Measurements from ENCODE around the gene KNOP1.
"Not testable (repeated sequence)": the region's sequence is repeated elsewhere in the genome, so short reads cannot be mapped to it uniquely, and the experiment has no call there.

KNOP1 gene

DNA sequence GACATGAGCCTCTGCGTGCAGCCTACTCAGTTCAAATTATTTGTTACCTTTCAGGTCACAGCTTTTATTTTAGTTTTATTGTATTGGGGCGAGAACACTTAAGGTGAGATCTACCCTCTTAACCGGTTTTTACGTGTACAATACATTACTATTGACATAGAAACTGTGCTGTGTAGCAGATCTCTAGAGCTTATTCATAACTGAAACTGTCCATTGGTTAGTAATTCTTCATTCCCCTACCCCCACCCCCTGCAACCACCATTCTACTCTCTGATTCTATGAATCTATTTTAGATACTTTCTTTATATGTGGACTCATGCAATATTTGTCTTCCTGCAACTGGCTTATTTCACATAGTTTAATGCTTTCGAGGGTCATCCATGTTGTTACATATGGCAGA, 43.5 kb downstream of the KNOP1 start:
- no peaks in the 10 kb centered on the region for H3K27me3 ChIP-seq (replicated peaks)
- TF ChIP-seq, protein P1, sequence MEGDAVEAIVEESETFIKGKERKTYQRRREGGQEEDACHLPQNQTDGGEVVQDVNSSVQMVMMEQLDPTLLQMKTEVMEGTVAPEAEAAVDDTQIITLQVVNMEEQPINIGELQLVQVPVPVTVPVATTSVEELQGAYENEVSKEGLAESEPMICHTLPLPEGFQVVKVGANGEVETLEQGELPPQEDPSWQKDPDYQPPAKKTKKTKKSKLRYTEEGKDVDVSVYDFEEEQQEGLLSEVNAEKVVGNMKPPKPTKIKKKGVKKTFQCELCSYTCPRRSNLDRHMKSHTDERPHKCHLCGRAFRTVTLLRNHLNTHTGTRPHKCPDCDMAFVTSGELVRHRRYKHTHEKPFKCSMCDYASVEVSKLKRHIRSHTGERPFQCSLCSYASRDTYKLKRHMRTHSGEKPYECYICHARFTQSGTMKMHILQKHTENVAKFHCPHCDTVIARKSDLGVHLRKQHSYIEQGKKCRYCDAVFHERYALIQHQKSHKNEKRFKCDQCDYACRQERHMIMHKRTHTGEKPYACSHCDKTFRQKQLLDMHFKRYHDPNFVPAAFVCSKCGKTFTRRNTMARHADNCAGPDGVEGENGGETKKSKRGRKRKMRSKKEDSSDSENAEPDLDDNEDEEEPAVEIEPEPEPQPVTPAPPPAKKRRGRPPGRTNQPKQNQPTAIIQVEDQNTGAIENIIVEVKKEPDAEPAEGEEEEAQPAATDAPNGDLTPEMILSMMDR (IDR thresholded peaks at IDR 0.05; ENCODE audit: low read depth, low read length, missing control alignments): no peak
- no peak for DNase-seq
- H3K27ac ChIP-seq: no peak overlapping the region
- in situ Hi-C loops (cut with HindIII; ENCODE audit: low pct_ligation_motif_present, low sequenced_read_pairs): no loop called here
- peaks cover 6% of the 10 kb centered on the region for H3K36me3 ChIP-seq (replicated peaks)
- no peak overlapping the region for H3K4me3 ChIP-seq (ENCODE audit: low read depth, low read length)

DNA sequence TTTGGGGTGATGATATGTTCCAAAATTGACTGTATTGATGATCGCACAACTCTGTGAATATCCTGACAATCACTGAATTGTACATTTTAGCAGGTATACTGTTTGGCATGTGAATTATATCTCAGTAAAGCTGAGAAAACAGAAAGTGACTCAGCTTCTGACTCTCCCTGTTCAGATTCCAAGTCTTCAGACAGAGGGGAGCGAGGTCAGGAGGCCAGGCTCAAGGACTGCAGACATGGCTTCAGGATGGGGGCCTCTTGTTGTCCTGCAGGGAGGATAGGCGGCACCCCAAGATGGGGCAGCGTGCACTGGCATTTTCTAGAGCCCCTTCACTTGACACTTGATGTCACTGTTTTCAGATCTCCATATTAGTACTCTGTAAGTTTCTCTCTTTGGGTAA, 45.6 kb downstream of the KNOP1 start:
- in situ Hi-C loops (cut with HindIII; ENCODE audit: low pct_ligation_motif_present, low sequenced_read_pairs): no loop called here
- H3K36me3 ChIP-seq (replicated peaks): peaks cover 10% of the 10 kb centered on the region

GRCh38 chr16:19666477-19666876, 51.5 kb downstream of the KNOP1 start:
- DNase-seq: no peak
- TF ChIP-seq, protein P1 (IDR thresholded peaks at IDR 0.05; ENCODE audit: low read depth, low read length, missing control alignments): no peak
- Histone ChIP-seq H3K27ac (no peak overlapping the region), H3K4me3 (ENCODE audit: low read depth, low read length) (no peak overlapping the region), H3K36me3 (replicated peaks) (peaks cover 12% of the 10 kb centered on the region), H3K27me3 (replicated peaks) (no peaks in the 10 kb centered on the region)
- in situ Hi-C loops (cut with HindIII; ENCODE audit: low pct_ligation_motif_present, low sequenced_read_pairs): no loop called here

More for the DNA sequence above, 45.6 kb downstream of the KNOP1 start:
- Histone ChIP-seq H3K27ac (no peak overlapping the region), H3K27me3 (replicated peaks) (no peaks in the 10 kb centered on the region), H3K4me3 (ENCODE audit: low read depth, low read length) (no peak overlapping the region)
- TF ChIP-seq, protein P1 (IDR thresholded peaks at IDR 0.05; ENCODE audit: low read depth, low read length, missing control alignments): no peak
- peak; percentile 8 for DNase-seq

DNA sequence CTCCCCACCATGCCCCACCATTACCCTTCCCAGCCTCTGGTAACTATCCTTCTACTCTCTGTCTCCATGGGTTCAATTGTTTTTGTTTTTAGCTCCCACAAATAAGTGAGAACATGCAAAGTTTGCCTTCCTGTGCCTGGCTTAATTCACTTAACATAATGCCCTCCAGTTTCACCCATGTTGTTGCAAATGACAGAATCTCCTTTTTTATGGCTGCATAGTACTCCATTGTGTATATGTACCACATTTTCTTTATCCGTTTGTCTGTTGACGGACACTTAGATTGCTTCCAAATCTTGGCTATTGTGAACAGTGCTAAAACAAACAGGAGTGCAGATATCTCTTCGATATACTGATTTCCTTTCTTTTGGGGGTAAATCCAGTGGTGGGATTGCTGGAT, 52.7 kb downstream of the KNOP1 start:
- in situ Hi-C loops (cut with HindIII; ENCODE audit: low pct_ligation_motif_present, low sequenced_read_pairs); H3K4me3 ChIP-seq (ENCODE audit: low read depth, low read length); H3K27me3 ChIP-seq (replicated peaks); DNase-seq; H3K27ac ChIP-seq: not testable (repeated sequence)
- H3K36me3 ChIP-seq (replicated peaks): peaks cover 12% of the 10 kb centered on the region

GRCh38 chr16:19664166-19664565, 53.9 kb downstream of the KNOP1 start:
- Histone ChIP-seq H3K27me3 (replicated peaks) (no peaks in the 10 kb centered on the region), H3K36me3 (replicated peaks) (peaks cover 6% of the 10 kb centered on the region), H3K27ac (no peak overlapping the region), H3K4me3 (ENCODE audit: low read depth, low read length) (no peak overlapping the region)
- TF ChIP-seq, protein P1 (IDR thresholded peaks at IDR 0.05; ENCODE audit: low read depth, low read length, missing control alignments): no peak
- in situ Hi-C loops (cut with HindIII; ENCODE audit: low pct_ligation_motif_present, low sequenced_read_pairs): no loop called here
- DNase-seq: no peak

GRCh38 chr16:19662351-19662750, 55.7 kb downstream of the KNOP1 start:
- TF ChIP-seq, protein P1 (IDR thresholded peaks at IDR 0.05; ENCODE audit: low read depth, low read length, missing control alignments): no peak
- no peak overlapping the region for H3K4me3 ChIP-seq (ENCODE audit: low read depth, low read length)
- in situ Hi-C loops (cut with HindIII; ENCODE audit: low pct_ligation_motif_present, low sequenced_read_pairs): no loop called here
- H3K36me3 ChIP-seq (replicated peaks): peaks cover 2% of the 10 kb centered on the region
- H3K27me3 ChIP-seq (replicated peaks): no peaks in the 10 kb centered on the region
- H3K27ac ChIP-seq: no peak overlapping the region
- DNase-seq: no peak
